ENCODE data around the gene SPESP1. TPM values are rescaled to one million over a fixed set of nuclear protein-coding genes. Genes with fewer than 3 reads are reported as not detected.
"Not testable (repeated sequence)": the region's sequence is repeated elsewhere in the genome, so short reads cannot be mapped to it uniquely, and the experiment has no call there.

Gene SPESP1
- polyA plus RNA-seq, 6 donors from 2014 or later = 0.33 to 1.5 (median 1.1) TPM; not detected in 2

DNA sequence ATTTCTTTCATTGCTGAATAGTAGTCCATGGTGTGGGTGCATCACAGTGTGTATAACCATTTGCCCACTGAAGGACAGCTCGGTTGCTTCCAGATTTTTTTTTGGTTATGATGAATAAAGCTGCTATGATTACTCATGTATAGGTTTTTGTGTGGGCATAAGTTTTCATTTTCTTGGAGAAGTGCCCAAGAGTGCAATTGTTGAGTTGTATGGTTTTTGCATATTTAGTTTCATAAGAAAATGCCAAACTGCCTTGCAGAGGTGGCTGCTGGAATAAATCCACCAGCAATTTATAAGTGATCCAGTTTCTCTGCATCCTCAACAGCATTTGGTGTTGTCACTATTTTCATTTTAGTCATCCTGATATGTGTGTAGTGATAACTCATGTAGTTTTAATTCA, 8.4 kb upstream of the SPESP1 start:
- peaks cover 0 to 13% (median 8%) of the 10 kb centered on the region in 3 donors for H3K27me3 Mint-ChIP-seq
- DNase-seq = no peak
- no peaks in the 10 kb centered on the region for H3K36me3 Mint-ChIP-seq
- H3K4me1 Mint-ChIP-seq = peaks cover 4 to 10% (median 9%) of the 10 kb centered on the region in 3 donors
- H3K27ac Mint-ChIP-seq = no peak overlapping the region
- H3K9me3 Mint-ChIP-seq = no peaks in the 10 kb centered on the region
- ATAC-seq (ENCODE audit: low read depth in 2 of 2) = no peak
- H3K4me3 Mint-ChIP-seq = no peak overlapping the region

DNA sequence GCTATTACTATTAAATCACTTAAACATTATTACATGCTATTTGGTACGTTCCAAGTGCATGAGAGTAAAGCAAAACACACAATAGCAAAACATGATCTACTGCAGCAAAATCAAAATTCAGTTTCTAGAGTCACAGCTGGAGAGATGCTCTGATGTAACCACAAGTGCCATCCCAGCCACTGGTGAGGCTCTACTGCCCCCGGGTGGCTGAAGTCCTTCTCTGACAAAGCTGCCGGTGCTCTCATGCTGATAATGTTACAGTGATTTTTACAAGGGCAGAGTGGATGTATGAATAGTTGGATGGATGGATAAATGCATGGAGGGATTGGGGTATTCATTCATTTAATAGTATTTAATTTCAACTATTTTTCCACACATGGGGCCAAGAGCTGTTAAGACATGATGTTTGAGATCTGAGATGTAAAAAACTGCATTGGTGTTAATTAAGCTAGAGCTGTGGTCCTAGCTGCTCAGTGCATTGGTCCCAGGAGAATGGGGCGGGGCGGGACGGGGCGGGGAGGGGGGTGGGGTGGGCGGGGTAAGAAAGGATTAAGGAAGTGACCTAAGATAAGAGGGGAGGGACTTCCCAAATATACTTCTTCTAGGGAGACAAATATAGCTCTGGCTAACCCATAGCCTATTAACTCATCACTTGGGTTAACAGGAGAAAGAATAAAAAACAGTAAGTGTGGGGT, 5.3 kb upstream of the SPESP1 start:
- peak overlapping the region in 1 of 6 donors; percentile 58 for H3K27ac Mint-ChIP-seq
- peak; percentile 40 for DNase-seq
- peaks cover 0 to 3% (median 0%) of the 10 kb centered on the region in 7 donors for H3K9me3 Mint-ChIP-seq
- no peaks in the 10 kb centered on the region for H3K36me3 Mint-ChIP-seq
- ATAC-seq (ENCODE audit: low read depth in 2 of 2) = peak; percentile 75 to 83
- peaks cover 4 to 10% (median 9%) of the 10 kb centered on the region in 3 donors for H3K4me1 Mint-ChIP-seq
- H3K4me3 Mint-ChIP-seq = no peak overlapping the region
- peaks cover 0 to 23% (median 15%) of the 10 kb centered on the region in 3 donors for H3K27me3 Mint-ChIP-seq

DNA sequence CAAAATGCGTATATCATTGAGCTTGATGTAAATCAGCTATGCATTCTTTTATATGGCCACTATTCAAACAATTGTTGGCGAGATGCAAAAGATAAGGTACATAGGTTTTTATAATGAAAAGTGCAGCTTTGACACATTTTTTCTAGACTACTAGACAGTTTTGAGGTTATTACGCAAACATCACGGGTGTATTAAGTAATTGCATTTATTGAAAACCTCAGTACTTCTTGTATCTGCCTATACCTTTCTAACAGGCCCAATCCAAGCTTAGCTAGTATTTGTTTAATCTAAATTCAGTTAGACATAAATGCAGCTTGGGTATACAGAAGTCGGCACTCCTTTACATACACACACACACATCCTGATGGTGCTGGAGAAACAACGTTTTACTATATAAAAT, 2.7 kb downstream of the SPESP1 start:
- H3K27me3 Mint-ChIP-seq = peaks cover 0 to 15% (median 10%) of the 10 kb centered on the region in 3 donors
- no peak overlapping the region for H3K4me3 Mint-ChIP-seq
- no peak overlapping the region for H3K27ac Mint-ChIP-seq
- no peaks in the 10 kb centered on the region for H3K36me3 Mint-ChIP-seq
- H3K4me1 Mint-ChIP-seq = no peaks in the 10 kb centered on the region
- no peak for DNase-seq
- no peak for ATAC-seq (ENCODE audit: low read depth in 2 of 2)
- H3K9me3 Mint-ChIP-seq = peaks cover 0 to 3% (median 0%) of the 10 kb centered on the region in 7 donors

DNA sequence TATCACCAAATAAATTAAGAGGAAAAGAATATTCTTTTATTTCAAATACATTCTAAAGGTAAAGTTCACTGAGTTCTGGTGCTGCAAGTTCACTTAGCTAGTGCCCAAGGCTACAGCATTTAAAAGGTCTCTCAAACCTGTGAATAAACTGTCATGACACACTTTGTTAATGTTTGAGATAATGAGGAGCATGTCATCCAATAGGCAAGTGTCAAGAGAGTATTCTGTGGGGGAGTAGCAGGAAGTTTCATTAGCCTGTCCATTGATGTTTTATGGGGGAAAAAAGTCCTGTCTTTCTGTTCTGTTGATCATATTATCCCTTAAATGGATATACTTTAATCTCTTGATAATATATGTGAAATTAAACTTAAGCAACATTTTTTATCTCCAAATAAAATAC, 4.0 kb downstream of the SPESP1 start:
- H3K4me3 Mint-ChIP-seq = no peak overlapping the region

DNA sequence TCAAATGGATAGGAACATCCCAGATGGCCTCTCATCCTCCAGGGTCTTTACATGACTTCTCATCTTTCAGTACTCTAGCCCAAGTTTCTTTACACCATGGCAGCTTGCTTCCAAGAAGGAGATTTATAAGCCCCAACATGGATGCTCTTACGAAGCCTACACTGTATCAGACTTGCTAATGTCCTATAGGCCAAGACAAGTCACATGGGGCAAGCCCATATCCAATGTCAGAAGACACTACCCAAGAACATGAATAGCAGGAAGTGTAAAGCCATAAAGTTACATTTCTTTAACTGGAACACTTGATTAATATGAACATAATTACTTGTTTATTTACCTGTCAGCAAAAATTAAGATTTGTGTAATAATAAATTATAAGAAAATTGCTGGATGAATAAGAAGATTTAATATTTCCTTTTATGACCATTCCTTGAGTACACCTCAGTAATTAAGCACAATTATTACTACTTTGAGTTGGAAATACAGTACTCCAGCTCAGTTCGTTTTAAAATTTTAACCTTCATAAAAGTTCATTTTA, 5.1 kb downstream of the SPESP1 start:
- H3K4me1 Mint-ChIP-seq = no peaks in the 10 kb centered on the region
- DNase-seq (no peak), ATAC-seq (ENCODE audit: low read depth in 2 of 2) (no peak)
- H3K36me3 Mint-ChIP-seq = no peaks in the 10 kb centered on the region
- H3K4me3 Mint-ChIP-seq = no peak overlapping the region
- H3K27ac Mint-ChIP-seq = no peak overlapping the region
- no peaks in the 10 kb centered on the region for H3K9me3 Mint-ChIP-seq
- peaks cover 4 to 16% (median 13%) of the 10 kb centered on the region in 3 donors for H3K27me3 Mint-ChIP-seq

More for the DNA sequence above, 4.0 kb downstream of the SPESP1 start:
- H3K9me3 Mint-ChIP-seq = peaks cover 0 to 3% (median 0%) of the 10 kb centered on the region in 7 donors
- H3K27ac Mint-ChIP-seq = no peak overlapping the region
- peaks cover 4 to 19% (median 9%) of the 10 kb centered on the region in 3 donors for H3K27me3 Mint-ChIP-seq
- no peaks in the 10 kb centered on the region for H3K4me1 Mint-ChIP-seq
- DNase-seq (no peak), ATAC-seq (ENCODE audit: low read depth in 2 of 2) (no peak)
- no peaks in the 10 kb centered on the region for H3K36me3 Mint-ChIP-seq

DNA sequence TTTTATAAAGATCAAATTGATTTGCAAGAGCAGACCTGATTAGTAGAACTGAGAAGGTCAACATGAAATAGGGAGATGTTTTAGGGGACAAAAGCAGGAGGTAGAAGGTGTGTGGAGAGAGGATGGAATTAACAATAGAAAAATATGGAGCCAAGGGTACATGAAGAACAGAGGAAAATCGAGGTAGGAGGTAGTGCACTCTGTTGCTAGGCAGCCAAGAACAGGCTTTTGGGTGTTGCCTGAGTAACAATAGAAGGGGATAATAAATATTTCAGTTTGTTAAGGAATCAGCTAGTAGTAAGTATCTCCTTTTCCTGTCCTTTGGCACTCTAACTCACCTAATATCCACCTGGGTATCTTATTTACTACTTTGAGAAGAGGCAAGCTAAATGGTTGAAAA, 9.2 kb downstream of the SPESP1 start:
- ATAC-seq (ENCODE audit: low read depth in 2 of 2) = no peak
- H3K4me3 Mint-ChIP-seq = peak overlapping the region in 1 of 8 donors; percentile 6
- H3K4me1 Mint-ChIP-seq = no peaks in the 10 kb centered on the region
- H3K27ac Mint-ChIP-seq = no peak overlapping the region
- no peaks in the 10 kb centered on the region for H3K36me3 Mint-ChIP-seq
- peaks cover 14 to 32% (median 23%) of the 10 kb centered on the region in 3 donors for H3K27me3 Mint-ChIP-seq
- no peak for DNase-seq
- peaks cover 0 to 5% (median 1%) of the 10 kb centered on the region in 7 donors for H3K9me3 Mint-ChIP-seq

DNA sequence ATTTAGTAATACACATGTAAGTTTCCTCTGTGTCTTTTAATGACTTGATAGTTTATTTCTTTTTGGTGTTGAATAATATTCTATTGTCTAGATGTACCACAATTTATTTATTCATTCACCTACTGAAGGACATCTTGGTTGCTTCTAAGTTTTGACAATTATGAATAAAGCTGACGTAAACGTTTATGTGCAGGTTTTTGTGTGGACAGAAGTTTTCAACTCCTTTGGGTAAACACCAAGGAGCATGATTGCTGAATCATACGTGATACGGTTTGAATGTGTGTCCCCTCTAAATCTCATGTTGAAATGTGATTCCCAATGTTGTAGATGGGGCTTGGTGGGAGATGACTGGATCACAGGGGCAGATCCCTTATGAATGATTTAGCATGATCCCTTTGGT, 21.5 kb downstream of the SPESP1 start:
- DNase-seq (no peak), ATAC-seq (ENCODE audit: low read depth in 2 of 2) (no peak)
- Mint-ChIP-seq H3K36me3 (peaks cover 0 to 8% of the 10 kb centered on the region in 2 donors), H3K27ac (no peak overlapping the region), H3K4me1 (no peaks in the 10 kb centered on the region), H3K4me3 (no peak overlapping the region), H3K9me3 (peaks cover 4 to 27% (median 13%) of the 10 kb centered on the region in 7 donors), H3K27me3 (peaks cover 12 to 26% (median 17%) of the 10 kb centered on the region in 3 donors)

DNA sequence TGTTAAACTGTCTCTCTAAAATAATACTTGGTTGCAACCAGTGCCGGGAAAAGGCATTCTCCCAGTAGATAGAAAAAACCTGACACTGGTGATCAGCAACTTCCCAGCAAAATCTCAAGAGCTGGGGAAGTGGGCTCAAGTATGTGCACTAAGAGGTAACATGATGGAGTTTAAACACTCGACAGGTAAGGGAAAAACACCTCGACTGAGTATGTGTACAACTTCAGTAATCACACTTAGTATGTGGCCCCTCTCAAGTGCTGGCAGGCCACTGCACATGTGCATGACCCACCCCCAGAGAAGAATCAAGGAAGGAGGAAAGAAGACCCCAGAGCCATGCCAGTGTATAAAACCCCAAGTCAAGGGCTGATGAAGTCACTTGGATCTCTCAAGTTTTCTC, 27.4 kb downstream of the SPESP1 start:
- no peak overlapping the region for H3K4me3 Mint-ChIP-seq
- H3K4me1 Mint-ChIP-seq = peaks cover 0 to 5% (median 2%) of the 10 kb centered on the region in 3 donors
- H3K27me3 Mint-ChIP-seq = peaks cover 32 to 42% (median 37%) of the 10 kb centered on the region in 3 donors
- peaks cover 5 to 8% of the 10 kb centered on the region in 2 donors for H3K36me3 Mint-ChIP-seq
- H3K27ac Mint-ChIP-seq = no peak overlapping the region
- ATAC-seq (ENCODE audit: low read depth in 2 of 2) = no peak
- DNase-seq = no peak
- H3K9me3 Mint-ChIP-seq = peaks cover 2 to 28% (median 11%) of the 10 kb centered on the region in 7 donors

DNA sequence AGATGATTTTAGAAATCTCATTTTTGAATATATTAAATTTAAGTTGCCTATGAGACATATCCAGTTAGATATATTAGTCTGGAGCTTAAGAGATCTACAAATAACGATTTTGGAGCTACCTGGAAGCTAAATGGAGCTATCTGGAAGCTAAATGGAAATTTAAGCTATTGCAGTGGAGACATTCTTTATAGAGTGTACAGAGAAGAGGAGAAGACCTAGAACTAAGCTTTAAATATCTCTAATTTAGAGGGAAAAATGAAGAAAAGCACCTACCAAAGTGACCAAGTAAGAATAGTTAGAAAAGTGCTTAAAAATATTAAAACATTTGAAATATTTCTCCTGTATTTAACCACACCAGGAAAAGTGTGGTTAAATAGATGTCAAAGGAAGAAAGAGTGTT, 28.3 kb downstream of the SPESP1 start:
- H3K4me3 Mint-ChIP-seq = no peak overlapping the region
- peaks cover 36 to 47% (median 37%) of the 10 kb centered on the region in 3 donors for H3K27me3 Mint-ChIP-seq
- ATAC-seq (ENCODE audit: low read depth in 2 of 2) = no peak

DNA sequence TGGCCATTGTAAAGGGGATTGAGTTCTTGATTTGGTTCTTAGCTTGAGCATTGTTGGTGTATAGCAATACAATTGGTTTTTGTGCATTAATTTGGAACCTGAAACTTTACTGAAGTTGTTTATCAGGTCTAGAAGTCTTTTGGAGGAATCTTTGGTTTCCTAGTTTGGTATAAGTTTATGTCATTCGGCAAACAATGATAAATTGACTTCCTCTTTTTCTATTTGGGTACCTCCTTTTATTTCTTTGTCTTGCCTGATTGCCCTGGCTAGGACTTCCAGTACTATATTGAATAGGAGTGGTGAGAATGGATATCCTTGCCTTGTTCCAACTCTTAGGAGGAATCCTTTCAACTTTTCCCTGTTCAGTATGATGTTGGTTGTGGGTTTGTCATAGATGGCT, 32.1 kb downstream of the SPESP1 start:
- peaks cover 0 to 31% (median 11%) of the 10 kb centered on the region in 7 donors for H3K9me3 Mint-ChIP-seq
- peak overlapping the region in 2 of 6 donors; percentile 16 to 49 for H3K27ac Mint-ChIP-seq
- ATAC-seq (ENCODE audit: low read depth in 2 of 2) = no peak
- H3K36me3 Mint-ChIP-seq = peaks cover 0 to 5% of the 10 kb centered on the region in 2 donors
- peak overlapping the region in 1 of 8 donors; percentile 23 for H3K4me3 Mint-ChIP-seq
- H3K4me1 Mint-ChIP-seq = peaks cover 0 to 7% (median 4%) of the 10 kb centered on the region in 3 donors
- DNase-seq = no peak
- peaks cover 14 to 31% (median 29%) of the 10 kb centered on the region in 3 donors for H3K27me3 Mint-ChIP-seq

More for the DNA sequence above, 28.3 kb downstream of the SPESP1 start:
- Mint-ChIP-seq H3K36me3 (peaks cover 5 to 8% of the 10 kb centered on the region in 2 donors), H3K9me3 (peaks cover 4 to 33% (median 15%) of the 10 kb centered on the region in 7 donors), H3K27ac (no peak overlapping the region), H3K4me1 (peaks cover 0 to 7% (median 4%) of the 10 kb centered on the region in 3 donors)
- DNase-seq = no peak

DNA sequence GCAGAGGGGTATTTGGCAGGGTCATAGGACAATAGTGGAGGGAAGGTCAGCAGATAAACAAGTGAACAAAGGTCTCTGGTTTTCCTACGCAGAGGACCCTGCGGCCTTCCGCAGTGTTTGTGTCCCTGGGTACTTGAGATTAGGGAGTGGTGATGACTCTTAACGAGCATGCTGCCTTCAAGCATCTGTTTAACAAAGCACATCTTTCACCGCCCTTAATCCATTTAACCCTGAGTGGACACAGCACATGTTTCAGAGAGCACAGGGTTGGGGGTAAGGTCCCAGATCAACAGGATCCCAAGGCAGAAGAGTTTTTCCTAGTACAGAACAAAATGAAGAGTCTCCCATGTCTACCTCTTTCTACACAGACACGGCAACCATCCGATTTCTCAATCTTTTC, 33.4 kb downstream of the SPESP1 start:
- not testable (repeated sequence) for ATAC-seq (ENCODE audit: low read depth in 2 of 2); H3K4me3 Mint-ChIP-seq; H3K4me1 Mint-ChIP-seq; DNase-seq; H3K27ac Mint-ChIP-seq; H3K36me3 Mint-ChIP-seq
- H3K27me3 Mint-ChIP-seq = peaks cover 13 to 28% (median 25%) of the 10 kb centered on the region in 3 donors
- H3K9me3 Mint-ChIP-seq = peaks cover 4 to 40% (median 20%) of the 10 kb centered on the region in 7 donors

DNA sequence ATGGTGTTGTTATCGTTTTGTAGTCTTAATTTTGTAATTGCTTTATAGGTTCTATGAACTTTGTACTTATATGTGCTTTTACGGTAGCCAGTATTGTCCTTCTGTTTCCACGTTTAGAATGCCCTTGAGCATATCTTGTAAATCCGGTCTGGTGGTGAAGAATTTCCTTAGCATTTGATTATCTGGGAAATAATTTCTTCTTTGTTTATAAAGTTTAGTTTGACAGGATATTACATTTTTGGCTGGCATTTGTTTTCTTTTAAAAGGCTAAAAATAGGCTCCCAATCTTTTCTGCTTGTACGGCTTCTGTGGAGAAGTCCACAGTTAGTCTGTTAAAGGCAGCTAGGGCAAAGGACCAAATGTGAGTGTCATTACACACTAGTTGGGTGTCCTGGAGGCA, 36.7 kb downstream of the SPESP1 start:
- peaks cover 13 to 25% (median 16%) of the 10 kb centered on the region in 3 donors for H3K27me3 Mint-ChIP-seq
- peaks cover 14 to 48% (median 21%) of the 10 kb centered on the region in 7 donors for H3K9me3 Mint-ChIP-seq
- peaks cover 9 to 16% of the 10 kb centered on the region in 2 donors for H3K36me3 Mint-ChIP-seq

DNA sequence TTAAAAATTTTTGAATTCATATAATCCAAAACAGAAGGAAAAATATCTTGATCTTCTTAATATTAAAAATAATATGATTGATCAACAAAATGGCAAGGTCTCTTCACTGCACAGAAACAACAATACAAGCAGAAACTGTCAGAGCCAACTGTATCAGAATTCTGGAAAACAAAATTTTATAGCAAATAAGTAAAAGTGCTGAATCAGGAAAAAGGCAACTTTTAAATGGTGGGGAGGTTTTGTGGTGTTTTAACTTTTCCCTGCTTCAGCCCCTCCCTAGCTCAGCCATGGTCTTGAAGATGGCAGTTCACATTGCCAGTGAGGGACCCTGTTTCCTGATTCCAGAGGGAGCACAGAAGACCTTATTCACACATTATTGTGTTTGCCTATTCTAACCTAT, 37.6 kb downstream of the SPESP1 start:
- ATAC-seq (ENCODE audit: low read depth in 2 of 2) = no peak
- Mint-ChIP-seq H3K4me3 (no peak overlapping the region), H3K36me3 (peaks cover 9 to 16% of the 10 kb centered on the region in 2 donors), H3K27me3 (peaks cover 12 to 19% (median 16%) of the 10 kb centered on the region in 3 donors), H3K27ac (no peak overlapping the region), H3K9me3 (peaks cover 14 to 48% (median 21%) of the 10 kb centered on the region in 7 donors), H3K4me1 (no peaks in the 10 kb centered on the region)
- no peak for DNase-seq

More for the DNA sequence above, 36.7 kb downstream of the SPESP1 start:
- DNase-seq (no peak), ATAC-seq (ENCODE audit: low read depth in 2 of 2) (no peak)
- H3K4me3 Mint-ChIP-seq = no peak overlapping the region
- no peak overlapping the region for H3K27ac Mint-ChIP-seq
- H3K4me1 Mint-ChIP-seq = peaks cover 0 to 7% (median 4%) of the 10 kb centered on the region in 3 donors

DNA sequence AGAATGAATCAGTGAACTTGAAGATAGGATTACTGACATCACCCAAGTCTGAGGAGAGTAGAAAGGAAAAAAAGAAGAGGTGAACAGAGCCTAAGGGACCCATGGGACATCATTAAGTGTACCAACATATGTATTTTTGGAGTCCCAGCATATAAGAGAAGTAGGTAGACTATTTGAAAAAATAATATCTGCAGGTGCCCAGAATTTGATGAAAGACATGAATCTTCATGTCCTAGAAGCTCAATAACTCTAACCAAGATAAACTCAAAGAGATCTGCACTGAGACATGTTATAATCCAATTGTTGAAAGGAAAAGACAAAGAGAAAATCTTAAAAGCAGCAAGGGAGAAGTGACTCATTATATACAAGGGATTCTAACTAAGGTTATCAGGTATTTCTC, 39.0 kb downstream of the SPESP1 start:
- Mint-ChIP-seq H3K4me3 (no peak overlapping the region), H3K9me3 (peaks cover 14 to 43% (median 19%) of the 10 kb centered on the region in 7 donors), H3K36me3 (peaks cover 9 to 16% of the 10 kb centered on the region in 2 donors), H3K27me3 (peaks cover 12 to 16% (median 15%) of the 10 kb centered on the region in 3 donors), H3K27ac (no peak overlapping the region), H3K4me1 (no peaks in the 10 kb centered on the region)
- DNase-seq = no peak
- no peak for ATAC-seq (ENCODE audit: low read depth in 2 of 2)

Measured in naive B cell (primary cell).